ENCODE measurements around the gene SV2A.

SV2A gene

GRCh38 chr1:149934356-149934755 is 16.7 kb upstream of the SV2A start:
- Histone ChIP-seq H3K4me3 (replicated peaks; ENCODE audit: low read depth, low read length) (no peak overlapping the region), H3K27me3 (replicated peaks; ENCODE audit: control insufficient read depth, insufficient read depth, low read length) (no peaks in the 10 kb centered on the region), H3K36me3 (ENCODE audit: control insufficient read depth, insufficient read depth, low read length) (no peaks in the 10 kb centered on the region)
- TF ChIP-seq CTCF (IDR thresholded peaks at IDR 0.05; ENCODE audit: insufficient read depth, low read length, poor library complexity, severe bottlenecking), result no peak
- DNase-seq (ENCODE audit: extremely low read depth, insufficient read length), result no peak

- no peaks in the 10 kb centered on the region for H3K27me3 ChIP-seq (replicated peaks; ENCODE audit: control insufficient read depth, insufficient read depth, low read length)
- TF ChIP-seq CTCF (IDR thresholded peaks at IDR 0.05; ENCODE audit: insufficient read depth, low read length, poor library complexity, severe bottlenecking), result no peak
Observed at GRCh38 chr1:149933208-149933607, 15.6 kb upstream of the SV2A start.

GRCh38 chr1:149932474-149932873 is 14.8 kb upstream of the SV2A start:
- DNase-seq (ENCODE audit: extremely low read depth, insufficient read length), result no peak
- H3K27me3 ChIP-seq (replicated peaks; ENCODE audit: control insufficient read depth, insufficient read depth, low read length), result no peaks in the 10 kb centered on the region
- no peaks in the 10 kb centered on the region for H3K36me3 ChIP-seq (ENCODE audit: control insufficient read depth, insufficient read depth, low read length)
- no peak overlapping the region for H3K4me3 ChIP-seq (replicated peaks; ENCODE audit: low read depth, low read length)
- no peak for TF ChIP-seq CTCF (IDR thresholded peaks at IDR 0.05; ENCODE audit: insufficient read depth, low read length, poor library complexity, severe bottlenecking)

More at GRCh38 chr1:149933208-149933607, 15.6 kb upstream of the SV2A start:
- H3K4me3 ChIP-seq (replicated peaks; ENCODE audit: low read depth, low read length), result no peak overlapping the region
- H3K36me3 ChIP-seq (ENCODE audit: control insufficient read depth, insufficient read depth, low read length), result no peaks in the 10 kb centered on the region
- DNase-seq (ENCODE audit: extremely low read depth, insufficient read length), result no peak

GRCh38 chr1:149931212-149931790 is 13.7 kb upstream of the SV2A start:
- no peak overlapping the region for H3K4me3 ChIP-seq (replicated peaks; ENCODE audit: low read depth, low read length)
- no peak for DNase-seq (ENCODE audit: extremely low read depth, insufficient read length)
- H3K36me3 ChIP-seq (ENCODE audit: control insufficient read depth, insufficient read depth, low read length), result peaks cover 2% of the 10 kb centered on the region; the same call in 1 of the 2 replicates
- no peak for TF ChIP-seq CTCF (IDR thresholded peaks at IDR 0.05; ENCODE audit: insufficient read depth, low read length, poor library complexity, severe bottlenecking)
- H3K27me3 ChIP-seq (replicated peaks; ENCODE audit: control insufficient read depth, insufficient read depth, low read length), result no peaks in the 10 kb centered on the region

GRCh38 chr1:149929856-149930255 is 12.2 kb upstream of the SV2A start:
- Histone ChIP-seq H3K36me3 (ENCODE audit: control insufficient read depth, insufficient read depth, low read length) (peaks cover 9% of the 10 kb centered on the region), H3K27me3 (replicated peaks; ENCODE audit: control insufficient read depth, insufficient read depth, low read length) (no peaks in the 10 kb centered on the region), H3K4me3 (replicated peaks; ENCODE audit: low read depth, low read length) (no peak overlapping the region)
- TF ChIP-seq CTCF (IDR thresholded peaks at IDR 0.05; ENCODE audit: insufficient read depth, low read length, poor library complexity, severe bottlenecking), result no peak
- DNase-seq (ENCODE audit: extremely low read depth, insufficient read length), result no peak

- no peak for DNase-seq (ENCODE audit: extremely low read depth, insufficient read length)
- no peak for TF ChIP-seq CTCF (IDR thresholded peaks at IDR 0.05; ENCODE audit: insufficient read depth, low read length, poor library complexity, severe bottlenecking)
- Histone ChIP-seq H3K27me3 (replicated peaks; ENCODE audit: control insufficient read depth, insufficient read depth, low read length) (no peaks in the 10 kb centered on the region), H3K36me3 (ENCODE audit: control insufficient read depth, insufficient read depth, low read length) (peaks cover 20% of the 10 kb centered on the region), H3K4me3 (replicated peaks; ENCODE audit: low read depth, low read length) (peak overlapping the region; percentile 95)
Observed at GRCh38 chr1:149928401-149928724, 10.7 kb upstream of the SV2A start.

Data from GM06990 (cell line).